GM18520 (cell line): ENCODE data around the gene KLF7.
"Not testable (repeated sequence)": the region's sequence is repeated elsewhere in the genome, so short reads cannot be mapped to it uniquely, and the experiment has no call there.

ENCODE experiments used
- ATAC-seq: cut with Tn5 transposase; IDR thresholded peaks from one replicate; pipeline ENCODE4 v1.9.1; 2021; ENCODE audit not compliant: unreplicated experiment

The KLF7 gene

DNA sequence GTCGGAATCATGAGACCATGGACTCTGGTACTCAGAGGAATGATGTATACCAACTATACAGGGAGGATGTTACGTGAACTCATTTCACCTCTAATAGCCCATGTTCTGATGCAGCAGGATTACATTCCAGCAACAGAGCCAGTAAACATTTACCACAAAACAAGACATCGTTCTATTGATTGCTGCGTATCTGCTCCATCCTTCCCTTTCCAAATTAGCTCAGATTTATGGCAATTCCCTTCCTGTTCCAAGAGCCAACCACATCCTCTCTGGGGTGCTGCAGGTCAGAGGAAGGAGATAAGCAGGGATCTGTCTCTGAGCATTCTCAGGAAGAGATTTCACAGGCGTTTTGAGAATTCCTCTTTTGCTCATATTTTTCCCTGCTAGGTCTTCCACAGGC lies 98.3 kb downstream of the KLF7 start:
- no peak for ATAC-seq

DNA sequence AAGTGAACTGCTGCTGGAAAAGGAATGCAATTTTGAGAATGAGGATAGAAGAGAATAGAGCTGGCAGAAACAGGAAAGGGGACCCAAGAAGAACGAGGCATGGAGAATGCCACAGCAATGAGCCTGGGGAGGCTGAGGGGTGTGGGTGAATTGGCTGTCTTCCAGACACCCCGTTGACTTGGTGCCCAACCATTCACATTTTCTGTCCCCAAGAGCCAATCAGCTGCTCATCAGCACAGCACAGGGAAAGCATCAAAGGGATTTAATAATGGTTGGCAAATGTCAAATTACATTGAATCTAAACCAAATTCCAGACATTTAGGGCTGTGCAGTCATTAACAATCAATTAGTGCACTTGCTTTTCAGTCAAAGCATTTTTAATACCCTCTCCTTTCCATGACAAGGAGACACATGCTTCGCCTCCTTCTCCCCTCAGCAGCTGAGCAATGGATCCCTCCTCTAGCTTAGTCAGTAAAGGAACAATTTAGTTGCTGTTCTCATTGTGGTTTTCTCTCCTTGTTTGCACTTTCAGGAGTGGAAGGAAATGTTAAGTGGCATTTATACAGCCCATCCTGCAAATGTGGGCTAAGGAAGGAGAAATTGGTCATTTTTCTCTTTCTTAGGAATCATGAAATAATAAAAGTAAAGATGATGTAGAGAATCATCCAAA lies 98.8 kb downstream of the KLF7 start:
- no peak for ATAC-seq

DNA sequence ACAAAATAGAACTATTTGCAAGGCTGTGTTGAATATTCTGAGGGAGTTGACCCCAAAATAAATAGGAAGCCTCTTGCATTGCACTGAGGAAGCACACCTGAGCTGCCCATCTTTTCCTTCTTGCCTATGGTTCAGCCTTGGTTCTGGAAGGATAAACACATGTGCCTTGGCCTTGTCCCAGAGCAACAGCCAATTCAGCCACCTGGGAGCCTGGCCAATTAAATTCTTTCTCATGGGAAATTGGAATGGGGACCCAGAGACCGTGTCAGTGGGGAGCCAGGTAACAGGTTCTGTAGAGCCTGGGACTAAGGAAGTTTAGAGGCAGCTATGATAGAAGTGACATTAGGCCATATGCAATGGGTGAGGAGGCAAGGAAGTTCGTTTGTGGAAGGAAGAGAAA lies 99.6 kb downstream of the KLF7 start:
- no peak for ATAC-seq

- no peak for ATAC-seq
These were observed 101.5 kb downstream of the KLF7 start for GRCh38 chr2:207064128-207064690.

DNA sequence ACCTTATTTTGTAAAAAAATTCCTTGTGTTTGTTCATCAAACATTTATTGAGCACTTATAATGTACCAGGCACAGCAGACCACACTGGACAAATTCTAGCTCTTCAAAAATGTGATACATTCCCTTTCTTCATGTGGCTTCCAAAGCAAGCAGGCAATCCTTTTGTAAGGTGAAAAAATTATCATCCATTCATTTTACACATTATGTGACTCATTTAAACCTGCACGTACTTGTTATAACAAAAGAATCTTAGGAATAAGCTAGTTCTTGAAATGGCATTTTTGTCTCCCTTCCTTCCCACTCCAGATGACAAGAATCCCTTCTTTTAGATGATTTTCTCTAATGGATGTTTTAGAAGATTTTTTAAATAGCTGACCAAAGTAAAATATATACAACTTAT lies 104.6 kb downstream of the KLF7 start:
- ATAC-seq = no peak

GRCh38 chr2:207055257-207055656 lies 110.5 kb downstream of the KLF7 start:
- no peak for ATAC-seq

DNA sequence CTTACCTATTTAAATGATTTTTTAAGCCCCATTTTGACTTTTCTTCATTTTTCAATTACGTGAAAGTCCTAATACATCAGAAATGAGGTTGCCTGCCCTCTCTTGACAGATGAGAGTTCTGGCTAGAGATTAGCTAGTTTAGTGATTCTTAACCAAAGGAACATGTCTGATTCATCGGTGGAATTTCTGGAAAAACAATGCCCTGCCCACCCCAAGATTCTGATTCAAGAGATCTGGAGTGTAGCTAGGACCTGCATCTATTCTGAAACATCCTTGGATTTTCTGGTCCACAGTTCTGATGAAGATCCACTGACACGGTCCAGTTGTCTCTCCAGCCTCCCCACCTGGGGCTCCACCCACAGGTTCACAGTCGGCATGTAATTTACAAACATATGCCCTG lies 111.2 kb downstream of the KLF7 start:
- no peak for ATAC-seq

DNA sequence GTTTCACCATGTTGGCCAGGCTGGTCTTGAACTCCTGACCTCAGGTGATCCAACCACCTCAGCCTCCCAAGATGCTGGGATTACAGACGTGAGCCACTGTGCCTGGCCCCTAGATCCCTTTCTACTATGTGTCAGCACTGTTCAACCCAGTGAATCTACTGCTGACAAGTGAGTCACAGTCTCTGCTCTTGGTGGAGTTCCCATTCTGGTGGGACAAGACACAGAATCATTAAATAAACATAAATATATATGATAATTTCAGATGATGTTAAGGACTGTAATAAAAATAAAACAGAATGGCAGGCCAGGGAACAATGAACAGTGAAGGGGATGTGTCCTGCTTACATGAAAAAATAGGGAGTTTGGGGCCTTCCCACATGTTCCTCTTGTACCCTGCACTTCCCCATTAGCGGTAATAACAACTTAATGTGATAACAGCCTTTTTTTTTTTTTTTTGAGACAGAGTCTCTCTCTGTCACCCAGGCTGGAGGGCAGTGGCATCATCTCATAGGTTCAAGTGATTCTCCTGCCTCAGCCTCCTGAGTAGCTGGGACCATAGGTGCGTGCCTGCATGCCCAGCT lies 114.3 kb downstream of the KLF7 start:
- ATAC-seq = no peak

GRCh38 chr2:207049122-207049521 lies 116.6 kb downstream of the KLF7 start:
- no peak for ATAC-seq

DNA sequence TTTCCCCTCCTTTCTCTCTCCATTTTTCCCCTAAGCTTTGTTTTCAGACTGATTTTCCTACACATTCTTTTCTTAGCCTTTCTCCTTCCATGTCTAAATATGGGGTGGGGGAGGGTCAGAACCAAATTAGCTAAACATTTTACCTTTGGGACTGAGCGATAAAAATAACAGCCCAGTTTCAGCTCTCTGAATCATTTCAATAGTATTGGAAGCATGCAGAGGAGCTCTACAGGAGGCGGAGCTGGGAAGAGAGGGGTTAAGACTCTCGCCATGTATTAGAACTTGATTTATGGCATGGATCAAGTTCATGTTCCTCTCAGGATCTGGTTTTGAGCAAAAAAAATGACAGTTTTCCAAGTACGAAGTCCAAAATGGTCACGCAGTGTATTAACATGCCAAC lies 117.3 kb downstream of the KLF7 start:
- ATAC-seq = no peak

DNA sequence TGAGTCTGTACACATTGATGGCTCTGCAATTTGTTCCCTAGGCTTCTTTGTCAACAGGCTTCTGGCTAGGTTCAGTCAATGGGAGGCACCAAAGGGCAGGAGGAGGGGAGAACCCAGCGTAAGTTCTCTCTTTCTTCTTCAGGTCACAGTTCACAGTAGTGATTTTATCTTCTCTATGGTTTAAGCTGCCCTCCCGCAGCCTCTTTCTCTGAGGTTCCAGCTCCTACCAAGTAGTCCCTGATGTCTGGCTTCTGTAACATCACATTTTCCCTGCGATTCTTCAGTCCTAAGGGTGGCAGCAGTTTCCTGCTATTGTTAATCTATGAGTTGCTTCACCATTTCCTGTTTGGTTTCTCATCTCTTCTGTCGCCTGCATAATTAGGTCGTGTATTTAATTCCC lies 119.0 kb downstream of the KLF7 start:
- ATAC-seq = no peak

DNA sequence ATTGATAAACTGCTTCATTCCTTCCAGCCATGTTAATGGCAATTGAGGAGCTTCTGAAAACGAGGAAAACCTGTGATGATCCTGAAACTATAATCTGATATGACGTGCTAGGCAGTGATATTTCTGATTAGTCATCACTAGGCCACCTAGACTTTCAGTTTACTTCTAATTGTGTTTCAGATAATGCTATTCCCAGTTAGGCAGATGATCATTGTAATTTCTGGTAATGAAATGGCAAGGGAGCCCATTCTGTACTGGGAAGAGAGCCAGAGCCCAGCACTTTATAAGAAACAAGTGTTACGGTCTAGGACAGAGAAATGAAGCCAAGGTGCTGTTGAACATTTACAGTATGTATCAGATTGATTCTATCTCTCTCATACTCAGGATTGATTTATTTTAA lies 120.2 kb downstream of the KLF7 start:
- no peak for ATAC-seq

GRCh38 chr2:207044379-207045362 lies 121.1 kb downstream of the KLF7 start:
- no peak for ATAC-seq

DNA sequence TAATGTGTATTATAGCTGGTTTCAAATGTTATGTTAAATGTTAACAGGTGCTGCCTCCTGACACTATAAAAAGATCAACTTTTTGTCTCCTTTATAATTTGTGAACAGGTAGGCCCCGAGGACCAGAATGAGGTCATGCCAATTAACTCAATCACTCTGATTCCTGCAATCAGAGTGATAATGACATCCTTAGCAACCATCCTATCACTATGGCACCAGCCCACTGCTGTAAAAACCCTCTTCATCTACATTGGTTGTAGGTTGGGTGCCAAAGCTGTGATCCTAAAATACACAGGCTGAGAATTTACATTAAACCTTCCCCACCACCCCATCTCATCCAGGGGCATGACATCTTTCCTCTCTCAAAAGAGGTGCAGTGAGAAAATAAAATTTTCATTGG lies 122.9 kb downstream of the KLF7 start:
- ATAC-seq = no peak

GRCh38 chr2:207041786-207042554 lies 123.8 kb downstream of the KLF7 start:
- no peak for ATAC-seq

DNA sequence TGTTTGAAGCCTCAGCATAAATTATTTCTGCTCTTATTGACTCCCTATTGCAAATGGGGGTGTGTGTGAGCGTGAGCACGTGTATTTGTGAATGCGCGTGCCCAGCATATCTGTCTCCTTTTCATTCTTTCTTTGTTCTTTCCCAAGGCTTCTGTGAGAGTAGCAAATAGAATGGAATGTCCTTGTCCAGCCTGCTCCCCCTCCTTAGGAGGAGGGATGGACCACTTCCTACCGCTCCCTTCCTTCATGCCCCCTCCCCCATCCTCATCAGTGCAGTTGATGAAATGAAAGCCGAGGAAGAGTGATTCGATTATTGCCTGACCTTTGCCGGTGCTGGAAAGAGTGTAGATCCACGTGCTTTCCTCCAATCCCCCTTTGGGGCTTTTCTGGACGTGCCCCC lies 124.5 kb downstream of the KLF7 start:
- ATAC-seq = no peak

- no peak for ATAC-seq
These were observed 125.1 kb downstream of the KLF7 start for GRCh38 chr2:207040696-207041095.

DNA sequence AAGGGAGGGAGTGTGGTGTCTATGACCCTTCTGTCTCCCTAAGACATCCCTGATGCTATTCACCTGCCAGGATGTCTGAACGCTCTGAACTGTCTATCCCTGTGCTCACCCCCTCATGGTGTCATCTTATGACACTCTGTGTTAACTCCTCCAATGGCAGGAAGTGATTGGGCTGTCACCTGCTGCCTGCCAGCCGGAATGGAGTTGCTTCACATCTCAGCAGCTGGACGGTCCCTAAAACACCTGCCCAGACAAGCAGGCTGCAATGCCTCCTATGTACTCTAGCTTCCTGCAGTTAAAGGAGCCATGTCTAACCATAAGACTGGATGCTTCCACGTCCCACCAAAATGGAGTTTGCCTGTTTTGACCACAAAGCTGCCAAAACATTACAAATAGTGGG lies 126.5 kb downstream of the KLF7 start:
- no peak for ATAC-seq

DNA sequence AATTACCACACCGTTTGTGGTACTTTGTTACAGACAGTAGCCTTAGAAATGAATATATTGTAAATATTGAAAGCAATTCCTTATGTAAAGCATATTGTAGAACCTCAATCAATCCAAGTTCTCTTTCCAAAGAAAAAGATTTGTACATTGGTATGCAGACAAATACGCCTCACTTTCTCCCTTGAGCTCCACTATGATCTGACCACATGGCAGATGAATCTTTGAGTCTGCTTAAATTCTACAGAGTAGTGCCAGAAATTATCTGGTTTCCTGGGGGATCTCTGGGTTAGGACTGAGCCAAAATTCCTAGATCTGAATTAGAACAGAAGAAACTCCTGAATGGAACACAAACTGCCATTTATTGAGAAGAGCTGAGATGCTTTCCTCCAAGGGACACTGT lies 127.4 kb downstream of the KLF7 start:
- ATAC-seq = no peak

GRCh38 chr2:207037896-207038295 lies 127.9 kb downstream of the KLF7 start:
- ATAC-seq = no peak

DNA sequence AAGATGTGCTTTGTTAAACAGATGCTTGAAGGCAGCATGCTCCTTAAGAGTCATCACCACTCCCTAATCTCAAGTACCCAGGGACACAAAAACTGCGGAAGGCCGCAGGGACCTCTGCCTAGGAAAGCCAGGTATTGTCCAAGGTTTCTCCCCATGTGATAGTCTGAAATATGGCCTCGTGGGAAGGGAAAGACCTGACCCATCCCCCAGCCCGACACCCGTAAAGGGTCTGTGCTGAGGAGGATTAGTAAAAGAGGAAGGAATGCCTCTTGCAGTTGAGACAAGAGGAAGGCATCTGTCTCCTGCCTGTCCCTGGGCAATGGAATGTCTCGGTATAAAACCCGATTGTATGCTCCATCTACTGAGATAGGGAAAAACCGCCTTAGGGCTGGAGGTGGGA lies 128.7 kb downstream of the KLF7 start:
- ATAC-seq = not testable (repeated sequence)
